SK-N-MC (cell line): ENCODE results near the gene CSH2.

ENCODE experiments used
- EZH2 ChIP-seq: fragments of 200-600 bp; sonication (generic); IDR thresholded peaks from one replicate; pipeline ENCODE4 v1.6.1; 2017; ENCODE audit warnings: antibody characterized with exemption
- FOXP2 ChIP-seq: optimal IDR thresholded peaks from 2 replicates; pipeline ENCODE3; 2011; ENCODE audit warnings: mild to moderate bottlenecking, moderate library complexity; ENCODE audit not compliant: insufficient read depth; ENCODE audit errors: extremely low read length, control extremely low read depth
- POLR2AphosphoS5 ChIP-seq: IDR thresholded peaks from 2 replicates; pipeline ENCODE4 v1.6.1; 2012; ENCODE audit warnings: mild to moderate bottlenecking, low read depth, low read length, borderline replicate concordance

DNA sequence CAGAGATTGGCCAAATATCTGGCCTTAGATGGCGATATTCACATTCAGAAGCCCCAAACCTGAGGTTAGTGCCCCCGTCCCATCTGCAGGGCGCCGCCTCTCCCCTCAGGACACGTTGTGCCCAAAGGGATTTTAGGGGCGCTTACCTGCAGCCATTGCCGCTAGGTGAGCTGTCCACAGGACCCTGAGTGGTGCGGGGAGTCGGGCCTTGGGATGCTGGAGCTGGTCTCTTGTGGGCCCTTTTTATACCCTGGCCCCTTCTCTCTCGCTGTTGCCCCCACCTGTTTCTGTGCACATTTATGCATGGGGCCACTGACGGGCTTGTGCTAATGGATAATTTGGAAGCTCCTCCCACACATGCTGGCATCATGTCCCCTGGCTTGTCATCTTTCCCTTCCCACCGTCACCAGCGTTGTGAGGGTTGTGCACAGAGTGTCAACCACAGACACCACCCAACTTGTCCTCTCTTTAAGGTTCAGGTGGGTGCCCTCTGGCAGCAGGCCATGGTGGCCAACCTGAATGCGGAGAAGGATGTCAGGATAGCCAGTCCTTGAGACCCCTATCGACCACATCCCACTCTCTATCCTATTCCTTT, 37.7 kb upstream of the CSH2 start, which contains the start of gene CSHL1:
- TF ChIP-seq EZH2 (no peak), POLR2AphosphoS5 (no peak), FOXP2 (no peak)
